ENCODE results near the gene SASS6. TPM values are rescaled to one million over a fixed set of nuclear protein-coding genes. Genes with fewer than 3 reads are reported as not detected.

The SASS6 gene
- total and polyA plus RNA-seq, 2 donors from 2014 or later = 1.1 to 2.1 TPM

DNA sequence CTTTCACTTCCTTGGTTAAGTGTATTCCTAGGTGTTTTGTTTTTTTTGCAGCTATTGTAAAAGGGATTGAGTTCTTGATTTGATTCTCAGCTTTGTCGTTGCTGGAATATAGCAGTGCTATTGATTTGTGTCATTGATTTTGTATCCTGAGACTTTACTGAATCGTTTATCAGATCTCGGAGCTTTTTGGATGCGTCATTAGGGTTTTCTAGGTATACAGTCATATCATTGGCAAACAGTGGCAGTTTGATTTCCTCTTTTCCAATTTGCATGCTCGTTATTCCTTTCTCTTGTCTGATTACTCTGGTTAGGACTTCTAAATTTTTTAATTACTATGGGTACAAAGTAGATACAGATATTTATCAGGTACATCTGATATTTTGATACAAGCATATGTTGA, 87.5 kb downstream of the SASS6 start:
- Histone ChIP-seq H3K36me3 (ENCODE audit: control insufficient read depth in 2 of 3, insufficient read depth in 3 of 3, low read length in 3 of 3) (no peaks in the 10 kb centered on the region), H3K27me3 (ENCODE audit: control insufficient read depth, insufficient read depth, low read length) (no peaks in the 10 kb centered on the region), H3K27ac (ENCODE audit: low read depth in 2 of 2, low read length in 2 of 2) (no peak overlapping the region), H3K9ac (ENCODE audit: low read length in 3 of 3) (no peak overlapping the region), H3K9me3 (ENCODE audit: control insufficient read depth in 2 of 3, insufficient read depth in 1 of 3, low read length in 3 of 3) (no peaks in the 10 kb centered on the region), H3K4me1 (ENCODE audit: control insufficient read depth in 2 of 3, insufficient read depth in 2 of 3, low read depth in 1 of 3, low read length in 3 of 3) (no peaks in the 10 kb centered on the region), H3K4me3 (ENCODE audit: low read length in 3 of 3) (no peak overlapping the region)
- TF ChIP-seq, protein P1, sequence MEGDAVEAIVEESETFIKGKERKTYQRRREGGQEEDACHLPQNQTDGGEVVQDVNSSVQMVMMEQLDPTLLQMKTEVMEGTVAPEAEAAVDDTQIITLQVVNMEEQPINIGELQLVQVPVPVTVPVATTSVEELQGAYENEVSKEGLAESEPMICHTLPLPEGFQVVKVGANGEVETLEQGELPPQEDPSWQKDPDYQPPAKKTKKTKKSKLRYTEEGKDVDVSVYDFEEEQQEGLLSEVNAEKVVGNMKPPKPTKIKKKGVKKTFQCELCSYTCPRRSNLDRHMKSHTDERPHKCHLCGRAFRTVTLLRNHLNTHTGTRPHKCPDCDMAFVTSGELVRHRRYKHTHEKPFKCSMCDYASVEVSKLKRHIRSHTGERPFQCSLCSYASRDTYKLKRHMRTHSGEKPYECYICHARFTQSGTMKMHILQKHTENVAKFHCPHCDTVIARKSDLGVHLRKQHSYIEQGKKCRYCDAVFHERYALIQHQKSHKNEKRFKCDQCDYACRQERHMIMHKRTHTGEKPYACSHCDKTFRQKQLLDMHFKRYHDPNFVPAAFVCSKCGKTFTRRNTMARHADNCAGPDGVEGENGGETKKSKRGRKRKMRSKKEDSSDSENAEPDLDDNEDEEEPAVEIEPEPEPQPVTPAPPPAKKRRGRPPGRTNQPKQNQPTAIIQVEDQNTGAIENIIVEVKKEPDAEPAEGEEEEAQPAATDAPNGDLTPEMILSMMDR (IDR thresholded peaks at IDR 0.05; ENCODE audit: borderline replicate concordance, extremely low read depth, insufficient read depth) = no peak
- intact Hi-C loops (cut with DNase I) = no loop called here
- DNase-seq (no peak), FAIRE-seq (no peak)

DNA sequence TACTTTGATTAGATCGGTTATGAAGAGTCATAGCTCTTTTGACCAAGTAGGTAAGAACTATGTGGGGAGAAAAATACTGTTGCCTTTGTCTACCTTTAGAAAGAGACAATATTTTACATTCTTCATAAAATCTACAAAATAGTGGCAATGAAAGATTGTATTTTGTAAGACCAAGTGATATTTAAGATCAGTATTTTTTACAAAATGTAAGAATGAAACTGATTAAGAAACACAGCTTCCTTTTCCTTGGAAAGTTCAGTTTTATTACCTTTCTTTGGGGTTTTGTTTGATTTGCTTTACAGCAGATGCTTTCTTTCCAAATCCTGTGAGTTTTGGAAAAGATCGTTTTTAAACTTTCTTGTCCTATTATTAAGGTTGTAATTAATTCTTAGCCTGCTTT, 93.1 kb downstream of the SASS6 start:
- DNase-seq (no peak), FAIRE-seq (no peak)
- Histone ChIP-seq H3K4me3 (ENCODE audit: low read length in 3 of 3) (peak overlapping the region; percentile 91 to 99 (median 91)), H3K9me3 (ENCODE audit: control insufficient read depth in 2 of 3, insufficient read depth in 1 of 3, low read length in 3 of 3) (no peaks in the 10 kb centered on the region), H3K27me3 (ENCODE audit: control insufficient read depth, insufficient read depth, low read length) (no peaks in the 10 kb centered on the region), H3K27ac (ENCODE audit: low read depth in 2 of 2, low read length in 2 of 2) (no peak overlapping the region), H3K9ac (ENCODE audit: low read length in 3 of 3) (peak overlapping the region in 2 of 3 donors; percentile 92 to 100), H3K36me3 (ENCODE audit: control insufficient read depth in 2 of 3, insufficient read depth in 3 of 3, low read length in 3 of 3) (no peaks in the 10 kb centered on the region), H3K4me1 (ENCODE audit: control insufficient read depth in 2 of 3, insufficient read depth in 2 of 3, low read depth in 1 of 3, low read length in 3 of 3) (peaks cover 0 to 4% (median 2%) of the 10 kb centered on the region in 3 donors)
- intact Hi-C loops (cut with DNase I) = no loop called here
- TF ChIP-seq, protein P1 (IDR thresholded peaks at IDR 0.05; ENCODE audit: borderline replicate concordance, extremely low read depth, insufficient read depth) = no peak

DNA sequence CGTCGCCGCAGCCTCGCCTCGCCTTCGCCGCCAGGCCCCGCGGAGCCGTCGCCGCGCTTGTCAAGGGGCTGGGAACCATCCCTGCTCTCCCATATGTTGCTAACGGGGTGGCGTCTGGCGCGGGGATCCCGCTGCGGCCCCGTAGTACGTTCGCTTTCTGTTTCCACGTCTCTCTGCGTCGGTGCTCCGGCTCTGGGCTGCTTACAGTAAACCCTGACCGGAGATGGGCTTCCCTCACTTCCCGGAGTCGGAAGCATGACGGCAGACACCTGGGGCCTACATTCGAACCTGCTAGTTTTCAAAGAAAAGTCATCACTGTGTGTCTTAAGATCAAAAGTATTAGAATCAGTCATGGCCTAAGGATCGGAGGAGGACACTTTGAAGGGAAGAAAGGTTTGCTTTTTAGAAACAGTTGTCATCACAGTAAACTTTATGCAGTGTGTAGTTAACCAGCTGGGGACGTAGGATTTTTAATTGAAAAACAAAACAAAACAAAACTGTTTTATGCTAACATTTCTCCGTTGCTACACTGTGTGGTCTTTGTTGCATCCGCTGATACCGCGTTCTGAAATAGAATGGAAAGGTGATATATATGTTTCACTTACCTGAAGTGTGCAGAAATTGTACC, 94.0 kb downstream of the SASS6 start:
- intact Hi-C loops (cut with DNase I) = no loop called here

More for the DNA sequence above, 94.0 kb downstream of the SASS6 start:
- Histone ChIP-seq H3K9me3 (ENCODE audit: control insufficient read depth in 2 of 3, insufficient read depth in 1 of 3, low read length in 3 of 3) (no peaks in the 10 kb centered on the region), H3K27me3 (ENCODE audit: control insufficient read depth, insufficient read depth, low read length) (no peaks in the 10 kb centered on the region), H3K4me1 (ENCODE audit: control insufficient read depth in 2 of 3, insufficient read depth in 2 of 3, low read depth in 1 of 3, low read length in 3 of 3) (peaks cover 0 to 4% (median 2%) of the 10 kb centered on the region in 3 donors), H3K36me3 (ENCODE audit: control insufficient read depth in 2 of 3, insufficient read depth in 3 of 3, low read length in 3 of 3) (no peaks in the 10 kb centered on the region), H3K4me3 (ENCODE audit: low read length in 3 of 3) (peak overlapping the region; percentile 91 to 99 (median 91)), H3K27ac (ENCODE audit: low read depth in 2 of 2, low read length in 2 of 2) (peak overlapping the region; percentile 96 to 98), H3K9ac (ENCODE audit: low read length in 3 of 3) (peak overlapping the region; percentile 79 to 100 (median 92))
- TF ChIP-seq, protein P1 (IDR thresholded peaks at IDR 0.05; ENCODE audit: borderline replicate concordance, extremely low read depth, insufficient read depth) = no peak
- DNase-seq (peak; percentile 75 to 88 (median 83)), FAIRE-seq (no peak)
